IPS-NIHi7 (cell line): ENCODE measurements around the gene GPC6.

ENCODE experiments used
- DNase-seq: peaks from one replicate; pipeline ENCODE4 v3.0.0; 2012; ENCODE audit warnings: mixed read lengths; ENCODE audit errors: extremely low spot score

GPC6 gene

GRCh38 chr13:93966267-93966936 lies 739.8 kb downstream of the GPC6 start:
- no peak for DNase-seq

DNA sequence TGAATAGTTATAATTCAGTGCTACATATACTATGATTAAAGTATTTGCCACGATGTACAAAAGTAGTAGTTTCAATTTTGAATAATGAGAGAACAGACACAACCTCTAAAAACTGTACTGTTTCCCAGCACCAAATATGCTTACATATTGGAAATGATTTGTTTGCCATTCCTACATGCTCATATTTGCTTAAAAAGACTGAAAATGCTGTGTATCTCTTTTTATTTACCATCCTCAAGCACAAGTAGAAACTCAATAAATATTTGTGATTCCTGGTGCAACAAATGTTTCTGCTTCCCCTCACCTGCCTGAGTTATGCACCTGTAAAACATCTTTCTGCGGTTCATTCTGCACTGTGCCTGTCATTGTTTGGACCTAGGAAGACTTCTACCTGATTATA lies 740.7 kb downstream of the GPC6 start:
- no peak for DNase-seq

DNA sequence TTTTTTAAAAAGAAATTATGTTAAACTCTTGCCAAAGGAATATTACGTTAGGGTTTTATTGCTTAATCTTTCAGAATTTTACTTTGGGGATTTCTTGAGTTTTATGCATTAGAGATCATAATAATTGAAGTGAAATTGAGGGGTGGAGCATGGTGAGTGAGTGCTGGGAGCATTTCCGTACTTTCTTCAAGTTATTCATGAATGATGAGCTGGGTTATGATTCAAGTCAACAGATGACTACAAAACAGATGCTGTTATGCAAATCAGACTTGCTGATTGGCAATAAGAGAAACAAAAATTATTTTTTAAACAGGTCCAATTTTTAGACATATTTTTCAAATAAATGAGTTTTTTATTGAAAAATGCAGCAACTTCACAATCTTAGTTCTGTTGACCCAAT lies 748.6 kb downstream of the GPC6 start:
- DNase-seq: no peak

DNA sequence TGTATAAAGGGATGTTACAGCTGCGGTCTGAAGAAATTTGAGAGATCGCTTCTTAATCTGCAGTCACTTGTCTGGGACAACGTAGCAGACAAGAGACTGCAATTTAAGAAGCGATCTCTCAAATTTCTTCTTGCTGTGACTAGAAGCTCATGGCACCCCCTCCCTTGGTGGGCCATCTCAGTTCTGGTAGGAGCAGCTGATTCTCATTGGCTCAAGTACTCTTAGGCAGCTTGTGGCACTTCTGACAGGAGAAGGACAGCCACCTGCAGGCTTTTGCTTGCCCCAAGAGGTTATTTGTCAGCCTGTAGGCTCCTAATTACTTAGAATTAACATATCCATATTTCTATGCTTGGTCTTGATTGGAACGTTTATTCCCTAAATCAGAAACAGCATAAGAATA lies 749.9 kb downstream of the GPC6 start:
- no peak for DNase-seq

- DNase-seq: no peak
Observed at GRCh38 chr13:93977986-93978385, 751.4 kb downstream of the GPC6 start.

DNA sequence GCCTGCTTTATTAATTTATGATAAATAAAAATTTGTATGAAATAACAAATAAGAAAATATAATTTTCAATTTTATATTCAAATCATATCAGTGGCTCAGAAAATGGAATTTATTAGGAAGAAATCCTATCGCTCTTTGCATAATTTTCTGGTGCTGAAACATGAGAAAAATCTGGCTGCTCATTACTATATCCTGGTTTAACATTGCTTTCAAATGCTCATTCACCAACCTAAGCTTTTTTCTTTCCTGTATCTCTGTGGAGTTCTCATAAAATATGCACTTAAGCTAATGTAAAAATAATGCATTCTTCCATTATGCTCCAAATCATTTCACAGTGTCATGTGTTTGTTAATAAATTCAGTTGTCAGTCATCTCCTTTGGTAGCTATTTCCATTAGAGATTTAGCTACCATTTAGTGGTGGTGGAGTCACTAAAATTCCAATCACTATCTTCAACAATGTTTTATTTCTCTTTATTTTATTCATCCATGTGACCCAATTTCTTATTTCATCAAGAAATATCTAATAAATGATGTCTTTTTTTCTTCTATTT lies 754.9 kb downstream of the GPC6 start:
- DNase-seq: no peak

- no peak for DNase-seq
Observed at GRCh38 chr13:93982179-93982918, 755.7 kb downstream of the GPC6 start.

DNA sequence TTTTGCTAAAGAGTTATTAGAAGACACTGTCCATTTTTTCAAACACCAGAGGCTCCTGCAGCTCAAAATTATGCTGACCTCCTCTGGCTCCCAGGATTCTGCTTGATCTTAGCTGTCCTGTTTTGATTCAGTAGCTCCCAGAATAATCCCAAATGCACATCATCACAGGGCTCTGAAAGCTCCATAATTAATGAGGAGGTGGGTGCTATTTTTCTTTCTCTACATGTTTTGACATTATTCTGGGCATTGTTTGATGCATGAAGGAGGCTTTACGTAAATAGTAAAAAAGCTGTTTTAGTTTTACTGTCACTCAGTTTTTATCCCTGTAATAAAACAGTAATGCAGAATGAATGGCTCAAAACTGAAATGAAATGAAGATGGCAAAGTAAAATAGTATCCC lies 757.4 kb downstream of the GPC6 start:
- no peak for DNase-seq

DNA sequence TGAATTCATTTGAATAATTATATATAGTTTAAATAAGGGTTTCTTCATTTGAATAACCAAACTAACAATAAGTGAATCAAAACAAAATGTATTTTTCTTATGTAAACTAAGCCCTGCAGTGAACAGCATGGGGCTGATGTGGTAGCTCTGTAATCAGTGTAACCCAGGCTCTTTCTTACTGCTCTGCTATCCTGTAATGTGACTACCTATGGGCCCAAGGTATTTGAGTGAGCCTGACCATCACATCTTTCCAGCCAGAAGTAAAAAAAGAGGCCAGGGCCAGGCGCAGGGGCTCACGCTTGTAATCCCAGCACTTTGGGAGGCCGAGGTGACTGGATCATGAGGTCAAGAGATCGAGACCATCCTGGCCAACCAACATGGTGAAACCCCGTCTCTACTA lies 758.3 kb downstream of the GPC6 start:
- peak; percentile 50 for DNase-seq

DNA sequence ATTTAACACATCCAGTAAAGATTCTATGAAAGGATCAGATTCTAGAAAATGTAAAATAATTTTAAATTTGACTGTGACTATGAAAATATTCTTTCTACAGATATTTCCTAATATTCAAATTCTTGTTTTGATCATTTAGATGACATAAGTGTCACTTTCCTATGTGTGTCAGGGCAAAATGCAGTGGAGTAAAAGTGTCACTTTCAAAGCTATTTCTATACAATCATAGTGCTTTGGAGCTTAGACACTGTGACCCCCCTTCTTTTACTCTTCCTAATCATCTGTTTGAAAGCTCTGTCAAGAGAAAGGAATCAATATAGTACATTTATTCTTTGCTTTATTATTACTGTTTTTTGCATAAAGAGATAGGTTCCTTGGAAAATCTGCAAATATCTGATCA lies 760.9 kb downstream of the GPC6 start:
- no peak for DNase-seq

DNA sequence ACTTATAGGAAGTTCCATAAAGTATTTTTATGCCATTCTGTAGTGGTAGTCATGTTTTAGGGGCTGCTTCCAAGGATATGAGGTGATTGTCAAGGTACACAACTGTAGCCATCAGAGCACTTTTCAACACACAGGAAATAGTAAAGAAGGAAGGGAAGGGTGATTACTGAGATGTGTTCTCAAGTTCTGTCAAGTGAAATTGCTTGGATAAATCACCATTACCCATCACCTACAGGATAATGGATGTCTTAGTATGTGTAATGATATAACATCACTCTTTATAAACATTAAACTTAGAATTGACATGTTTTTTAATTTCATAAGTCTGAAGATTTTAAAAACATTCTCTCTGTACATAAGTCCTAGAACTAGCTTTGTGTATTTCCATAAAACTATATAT lies 765.0 kb downstream of the GPC6 start:
- DNase-seq: no peak

DNA sequence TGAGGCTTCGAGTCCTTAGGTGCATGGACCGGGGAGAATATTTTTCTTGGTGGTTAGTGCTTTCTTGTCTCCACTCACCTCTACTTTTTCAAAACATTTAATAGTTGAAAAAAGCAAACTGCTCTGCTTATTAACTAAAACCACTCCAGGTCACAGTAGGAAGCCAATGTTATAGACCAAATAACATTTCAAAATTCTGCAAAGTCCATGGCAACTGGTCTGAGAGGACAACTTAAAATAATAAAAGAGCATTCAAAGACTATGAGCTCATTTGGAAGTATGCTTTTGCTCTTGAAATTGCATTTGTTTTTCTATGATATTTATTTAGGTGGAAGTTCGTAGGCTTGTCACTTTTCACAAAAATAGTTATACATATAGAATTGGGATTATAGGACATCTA lies 769.9 kb downstream of the GPC6 start:
- no peak for DNase-seq

DNA sequence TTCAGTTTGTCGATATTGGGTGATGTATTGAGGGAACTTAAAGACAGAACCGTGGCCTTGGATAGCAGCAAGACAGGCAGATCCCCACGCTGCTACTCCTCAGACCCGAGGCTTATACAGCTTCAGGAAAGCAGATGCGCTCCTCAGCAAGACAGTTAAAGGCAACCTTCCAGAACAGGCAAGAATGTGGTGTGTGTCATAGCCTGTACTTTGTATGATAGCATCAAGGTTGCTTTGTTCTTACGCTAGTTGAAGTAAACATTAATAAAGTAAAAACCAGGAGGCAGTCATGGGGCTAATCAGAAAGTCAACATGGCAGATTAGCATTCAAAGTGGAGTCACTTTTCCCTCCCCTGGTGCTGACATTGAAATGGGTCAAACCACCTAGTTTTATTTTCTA lies 779.7 kb downstream of the GPC6 start:
- no peak for DNase-seq

DNA sequence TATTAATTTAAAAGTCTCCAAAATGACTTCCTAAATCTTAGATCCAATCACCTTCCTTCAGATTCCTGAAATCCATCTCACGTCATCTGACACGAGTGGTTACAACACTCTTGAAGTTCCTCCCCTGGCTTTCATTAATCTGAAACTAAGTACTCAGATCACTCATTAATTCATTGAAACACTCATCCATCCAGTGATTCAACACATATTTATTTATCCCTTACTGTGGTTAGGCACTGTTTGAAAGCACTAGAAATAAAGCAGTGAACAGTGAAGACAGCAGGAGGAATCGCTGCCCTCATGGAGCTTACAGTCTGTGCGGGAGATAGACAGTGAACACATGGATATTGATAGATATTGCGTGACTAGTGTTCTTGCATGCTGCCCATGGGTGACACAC lies 780.5 kb downstream of the GPC6 start:
- DNase-seq: no peak

GRCh38 chr13:94009701-94010100 lies 783.1 kb downstream of the GPC6 start:
- DNase-seq: no peak

GRCh38 chr13:94014461-94014860 lies 787.9 kb downstream of the GPC6 start:
- DNase-seq: no peak

GRCh38 chr13:94020426-94020825 lies 793.8 kb downstream of the GPC6 start:
- no peak for DNase-seq

DNA sequence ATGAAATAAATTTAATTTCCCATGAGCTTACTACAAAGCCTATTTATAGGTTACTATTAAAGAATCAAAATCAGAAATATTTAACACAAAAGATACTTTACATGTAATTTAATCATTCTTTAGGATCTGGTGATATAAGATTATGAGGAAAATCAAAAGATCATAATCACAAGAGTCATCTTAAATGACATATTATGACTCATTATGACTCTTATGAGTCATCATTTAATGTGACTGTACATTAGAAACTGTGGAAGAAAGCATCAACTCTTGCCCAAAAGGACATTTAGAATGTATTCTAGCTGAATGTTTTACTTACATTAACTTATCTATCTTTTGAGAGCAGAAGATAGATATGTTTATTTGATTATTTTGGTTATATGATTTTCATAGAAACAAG lies 794.2 kb downstream of the GPC6 start:
- no peak for DNase-seq

GRCh38 chr13:94028234-94028633 lies 801.6 kb downstream of the GPC6 start:
- DNase-seq: no peak

DNA sequence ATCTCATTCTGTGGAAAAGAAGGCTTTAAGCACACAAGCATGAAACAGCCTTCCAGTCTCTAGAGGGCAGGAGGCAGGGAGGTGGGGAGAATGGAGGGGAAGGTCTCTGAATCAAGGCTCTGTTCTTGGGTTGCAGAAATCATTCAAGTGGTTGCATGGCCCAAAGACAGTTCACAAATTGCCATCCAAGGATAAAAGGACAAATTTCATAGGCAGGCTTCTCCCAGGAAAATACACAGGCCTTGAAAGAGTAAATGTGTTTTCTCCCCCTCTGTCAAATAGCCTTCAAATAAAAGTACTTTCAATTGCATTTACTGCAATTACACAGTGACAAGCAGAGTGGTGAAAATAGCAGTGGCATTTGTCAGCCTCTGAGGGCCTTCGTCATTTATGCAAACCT lies 802.0 kb downstream of the GPC6 start:
- no peak for DNase-seq

- no peak for DNase-seq
Observed at GRCh38 chr13:94030415-94031119, 804.0 kb downstream of the GPC6 start.

DNA sequence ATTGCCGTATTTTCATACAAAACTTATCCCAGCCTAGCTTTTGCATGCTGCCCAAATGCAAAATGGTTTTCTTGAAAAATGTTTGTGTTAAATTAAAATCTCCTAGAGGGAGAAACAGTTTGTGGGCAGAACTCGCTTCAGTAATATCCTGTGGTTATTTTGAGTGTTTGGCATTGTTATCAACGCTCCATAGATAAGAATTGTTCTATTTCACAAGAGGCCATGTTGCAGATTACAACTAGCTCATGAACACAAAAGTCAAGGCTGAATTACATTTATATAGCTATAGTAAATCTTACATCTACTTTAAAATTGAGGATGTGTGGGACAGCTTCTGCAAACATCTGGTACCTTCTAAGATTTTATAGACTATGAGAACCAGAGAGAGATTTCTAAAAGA lies 805.0 kb downstream of the GPC6 start:
- DNase-seq: no peak

DNA sequence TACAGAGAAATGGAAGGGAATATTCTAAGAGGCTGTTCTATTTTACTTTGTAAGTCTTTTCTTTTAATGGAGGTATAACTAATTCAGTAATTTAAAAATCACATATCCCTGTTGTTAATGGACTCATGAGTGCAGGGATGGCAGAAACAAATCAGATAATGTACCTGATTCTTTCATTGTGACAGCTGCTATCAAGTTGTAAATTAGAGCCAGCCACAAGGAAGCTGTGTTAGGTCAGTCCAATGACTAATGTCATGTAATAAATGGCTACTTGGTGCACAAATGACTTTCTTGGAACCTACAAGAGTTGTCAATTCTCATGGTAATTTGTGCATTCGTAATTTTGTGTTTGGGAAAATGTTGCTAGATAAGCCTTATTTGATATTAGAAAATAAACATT lies 806.5 kb downstream of the GPC6 start:
- DNase-seq: no peak
